Hematopoietic multipotent progenitor cell treated with erythropoietin and hydrocortisone succinate and interleukin-3 and kit ligand, for 8 days (in vitro differentiated cells): ENCODE results near the gene RALGPS1.

ENCODE experiments used
- DNase-seq: peaks from one replicate; pipeline ENCODE4 v3.0.0-alpha.2; 2015

Gene RALGPS1

GRCh38 chr9:127083138-127083980 is 168.8 kb downstream of the RALGPS1 start:
- DNase-seq: no peak

- no peak for DNase-seq
Measured at GRCh38 chr9:127084076-127085039, 169.8 kb downstream of the RALGPS1 start.

- DNase-seq: no peak
Measured at GRCh38 chr9:127085186-127085585, 170.6 kb downstream of the RALGPS1 start.

- no peak for DNase-seq
Measured at GRCh38 chr9:127086771-127087170, 172.2 kb downstream of the RALGPS1 start.

- DNase-seq: no peak
Measured at GRCh38 chr9:127087411-127087810, 172.8 kb downstream of the RALGPS1 start.

- DNase-seq: no peak
Measured at GRCh38 chr9:127087836-127088235, 173.3 kb downstream of the RALGPS1 start.

- no peak for DNase-seq
Measured at GRCh38 chr9:127088724-127089615, 174.4 kb downstream of the RALGPS1 start.

GRCh38 chr9:127089631-127090081 is 175.1 kb downstream of the RALGPS1 start:
- no peak for DNase-seq

GRCh38 chr9:127090341-127090985 is 175.9 kb downstream of the RALGPS1 start:
- no peak for DNase-seq

- DNase-seq: no peak
Measured at GRCh38 chr9:127091526-127091925, 176.9 kb downstream of the RALGPS1 start.

GRCh38 chr9:127092041-127092608 is 177.5 kb downstream of the RALGPS1 start:
- no peak for DNase-seq

GRCh38 chr9:127093319-127094020 is 178.9 kb downstream of the RALGPS1 start:
- DNase-seq: no peak

GRCh38 chr9:127095411-127095810 is 180.8 kb downstream of the RALGPS1 start:
- DNase-seq: no peak

GRCh38 chr9:127096208-127096607 is 181.6 kb downstream of the RALGPS1 start:
- no peak for DNase-seq

- DNase-seq: no peak
Measured at GRCh38 chr9:127097683-127098082, 183.1 kb downstream of the RALGPS1 start.

GRCh38 chr9:127098916-127099553 is 184.5 kb downstream of the RALGPS1 start:
- DNase-seq: no peak

- no peak for DNase-seq
Measured at GRCh38 chr9:127099664-127100063, 185.1 kb downstream of the RALGPS1 start.

GRCh38 chr9:127102176-127102575 is 187.6 kb downstream of the RALGPS1 start:
- no peak for DNase-seq

GRCh38 chr9:127102788-127103187 is 188.2 kb downstream of the RALGPS1 start:
- DNase-seq: no peak

- DNase-seq: no peak
Measured at GRCh38 chr9:127104581-127105311, 190.2 kb downstream of the RALGPS1 start.
